Neural cell (in vitro differentiated cells): ENCODE measurements around the gene NTSR2. TPM values are rescaled to one million over a fixed set of nuclear protein-coding genes. Genes with fewer than 3 reads are reported as not detected.

ENCODE experiments used
- H2AFZ ChIP-seq: fragments of 200-600, 300-800 bp; sonication (generic), shearing (Covaris generic); 2 replicates; pipeline ENCODE4 v1.6.0; 2014; ENCODE audit warnings: low read depth, mild to moderate bottlenecking, antibody characterized with exemption, low read length, moderate library complexity
- H3F3A ChIP-seq: fragments of 200-600 bp; shearing (Covaris generic); 2 replicates; pipeline ENCODE4 v1.6.1; 2016; ENCODE audit warnings: mild to moderate bottlenecking, moderate library complexity, mixed read lengths, antibody characterized with exemption, low read length; ENCODE audit not compliant: insufficient read depth, poor library complexity, severe bottlenecking
- H3K27ac ChIP-seq: fragments of 200-600, 300-800 bp; sonication (generic), shearing (Covaris generic); 2 replicates; pipeline ENCODE4 v1.5.1; 2014; ENCODE audit warnings: mild to moderate bottlenecking, low read length, moderate library complexity
- H3K27me3 ChIP-seq: fragments of 300-800, 200-600 bp; sonication (generic), shearing (Covaris generic); 2 replicates; pipeline ENCODE4 v1.6.0; 2014; ENCODE audit warnings: mild to moderate bottlenecking, low read depth, low read length, moderate library complexity; ENCODE audit not compliant: insufficient read depth
- H3K36me3 ChIP-seq: fragments of 300-800, 200-600 bp; sonication (generic), shearing (Covaris generic); 2 replicates; pipeline ENCODE4 v1.5.1; 2014; ENCODE audit warnings: mild to moderate bottlenecking, antibody characterized with exemption, low read length, moderate library complexity; ENCODE audit not compliant: insufficient read depth
- H3K4me2 ChIP-seq: fragments of 300-800, 200-600 bp; sonication (generic), shearing (Covaris generic); 2 replicates; pipeline ENCODE4 v1.6.0; 2014; ENCODE audit warnings: mild to moderate bottlenecking, low read length
- H3K4me3 ChIP-seq: fragments of 300-800, 200-600 bp; sonication (generic), shearing (Covaris generic); 2 replicates; pipeline ENCODE4 v1.5.1; 2014; ENCODE audit warnings: mild to moderate bottlenecking, low read length, moderate library complexity
- H3K79me2 ChIP-seq: fragments of 200-600 bp; shearing (Covaris generic); replicated peaks from 2 replicates; pipeline ENCODE4 v1.6.0; 2014; ENCODE audit warnings: mild to moderate bottlenecking, low read length, moderate library complexity; ENCODE audit not compliant: insufficient read depth
- H3K9ac ChIP-seq: fragments of 300-800, 200-600 bp; sonication (generic), shearing (Covaris generic); 2 replicates; pipeline ENCODE4 v1.6.1; 2016; ENCODE audit warnings: mild to moderate bottlenecking, low read length, mixed read lengths
- H3K9me2 ChIP-seq: fragments of 200-600 bp; shearing (Covaris generic); 2 replicates; pipeline ENCODE4 v1.6.1; 2016; ENCODE audit warnings: mild to moderate bottlenecking, low read length, mixed read lengths; ENCODE audit not compliant: insufficient read depth
- H3K9me3 ChIP-seq: fragments of 200-600, 300-800 bp; sonication (generic), shearing (Covaris generic); 2 replicates; pipeline ENCODE4 v1.6.1; 2016; ENCODE audit warnings: mild to moderate bottlenecking, mixed run types, low read length, moderate library complexity, mixed read lengths
- H4K20me1 ChIP-seq: fragments of 200-600 bp; shearing (Covaris generic); 2 replicates; pipeline ENCODE4 v1.6.1; 2016; ENCODE audit warnings: mild to moderate bottlenecking, mixed run types; ENCODE audit not compliant: insufficient read depth
- CTCF ChIP-seq: fragments of 450-650 bp; IDR thresholded peaks from 2 replicates; pipeline ENCODE4 v1.5.1; 2014; ENCODE audit warnings: antibody characterized with exemption, mild to moderate bottlenecking, moderate library complexity; ENCODE audit not compliant: poor library complexity, severe bottlenecking
- EP300 ChIP-seq: fragments of 450-650 bp; conservative IDR thresholded peaks from 2 replicates; pipeline ENCODE4 v1.6.1; 2014; ENCODE audit warnings: antibody characterized with exemption, mild to moderate bottlenecking, moderate library complexity; ENCODE audit not compliant: poor library complexity, severe bottlenecking
- EZH2 ChIP-seq: fragments of 200-600, 300-800 bp; shearing (Covaris generic), sonication (generic); IDR thresholded peaks from 2 replicates; pipeline ENCODE4 v1.6.1; 2014; ENCODE audit warnings: antibody characterized with exemption, low read length, borderline replicate concordance, mild to moderate bottlenecking; ENCODE audit not compliant: insufficient read depth, poor library complexity, severe bottlenecking
- MXI1 ChIP-seq: fragments of 450-650 bp; conservative IDR thresholded peaks from 2 replicates; pipeline ENCODE4 v1.6.1; 2014; ENCODE audit warnings: antibody characterized with exemption, mild to moderate bottlenecking; ENCODE audit not compliant: poor library complexity, severe bottlenecking
- POLR2AphosphoS5 ChIP-seq: IDR thresholded peaks from 2 replicates; pipeline ENCODE4 v1.6.1; 2012
- RAD21 ChIP-seq: fragments of 450-650 bp; conservative IDR thresholded peaks from 2 replicates; pipeline ENCODE4 v1.6.1; 2014; ENCODE audit warnings: antibody characterized with exemption, mild to moderate bottlenecking, moderate library complexity
- REST ChIP-seq: IDR thresholded peaks from 2 replicates; pipeline ENCODE4 v1.6.1; 2012; ENCODE audit warnings: borderline replicate concordance
- SMC3 ChIP-seq: fragments of 450-650 bp; conservative IDR thresholded peaks from 2 replicates; pipeline ENCODE4 v1.6.1; 2014; ENCODE audit warnings: antibody characterized with exemption, mild to moderate bottlenecking, moderate library complexity; ENCODE audit not compliant: poor library complexity
- TAF1 ChIP-seq: IDR thresholded peaks from 2 replicates; pipeline ENCODE4 v1.6.1; 2012; ENCODE audit warnings: low read depth
- polyA plus RNA-seq: library from polyadenylated mRNA; depleted of rRNA; stranded (reverse); fragments of >200 nt; gene quantifications from 2 replicates; pipeline ENCODE4 v1.2.3, GENCODE V29; 2014

The NTSR2 gene
- polyA plus RNA-seq, 1 donor from 2014 or later, result not detected

- TF ChIP-seq MXI1, result no peak
- TF ChIP-seq REST, result no peak
- no peak for TF ChIP-seq POLR2AphosphoS5
- TF ChIP-seq CTCF, result no peak
- TF ChIP-seq TAF1, result no peak
- no peak for TF ChIP-seq EP300
- TF ChIP-seq RAD21, result no peak
- no peak for TF ChIP-seq SMC3
- TF ChIP-seq EZH2, result no peak
- Histone ChIP-seq H3K9ac (no peak overlapping the region), H3K9me3 (peaks cover under 1% of the 10 kb centered on the region), H3F3A (no peaks in the 10 kb centered on the region), H3K27ac (no peak overlapping the region), H2AFZ (no peak overlapping the region), H3K4me3 (no peak overlapping the region), H4K20me1 (no peaks in the 10 kb centered on the region), H3K27me3 (peaks cover 23% of the 10 kb centered on the region), H3K9me2 (no peaks in the 10 kb centered on the region), H3K4me2 (no peak overlapping the region), H3K36me3 (no peaks in the 10 kb centered on the region), H3K79me2 (no peaks in the 10 kb centered on the region)
These were observed 1.9 kb downstream of the NTSR2 start for GRCh38 chr2:11667866-11668637.

GRCh38 chr2:11667194-11667593 lies 2.8 kb downstream of the NTSR2 start:
- Histone ChIP-seq H3K36me3 (no peaks in the 10 kb centered on the region), H3F3A (no peaks in the 10 kb centered on the region), H3K9ac (no peak overlapping the region), H3K27me3 (peaks cover 23% of the 10 kb centered on the region), H3K79me2 (no peaks in the 10 kb centered on the region), H4K20me1 (no peaks in the 10 kb centered on the region), H3K4me3 (no peak overlapping the region), H3K9me3 (peaks cover 4% of the 10 kb centered on the region), H3K4me2 (no peak overlapping the region), H3K27ac (no peak overlapping the region), H2AFZ (no peak overlapping the region), H3K9me2 (no peaks in the 10 kb centered on the region)
- TF ChIP-seq EZH2 (no peak), TAF1 (no peak), CTCF (no peak), MXI1 (no peak), SMC3 (no peak), POLR2AphosphoS5 (no peak)
